ENCODE results near the gene KNSTRN. TPM values are rescaled to one million over a fixed set of nuclear protein-coding genes. Genes with fewer than 3 reads are reported as not detected.

KNSTRN gene
- polyA plus RNA-seq, 6 donors from 2014 or later: 2.8 to 6.4 (median 3.6) TPM

DNA sequence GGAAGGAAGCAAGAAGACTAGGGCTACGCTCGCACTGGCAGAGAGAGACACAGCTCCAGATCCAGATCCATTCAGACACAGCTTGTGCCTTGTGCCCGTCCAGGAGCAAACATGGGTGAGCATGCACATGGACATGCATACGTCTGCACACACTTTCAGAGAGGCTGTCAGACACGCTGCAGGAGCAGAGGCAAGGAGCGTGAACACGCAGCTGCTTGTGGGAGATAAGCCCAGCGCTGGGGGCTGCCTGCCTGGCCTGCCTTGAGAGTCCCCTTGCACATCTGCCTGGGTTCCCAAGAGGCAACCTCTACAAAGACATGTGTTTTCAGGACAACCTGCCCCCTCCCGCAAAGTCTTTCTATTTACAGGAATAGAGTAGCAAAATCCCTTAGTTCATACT lies 44.7 kb downstream of the KNSTRN start:
- Mint-ChIP-seq H3K4me1 (peaks cover 0 to under 1% (median 0%) of the 10 kb centered on the region in 3 donors), H3K9me3 (no peaks in the 10 kb centered on the region), H3K27ac (no peak overlapping the region), H3K4me3 (no peak overlapping the region), H3K27me3 (no peaks in the 10 kb centered on the region), H3K36me3 (peaks cover 0 to 7% of the 10 kb centered on the region in 2 donors)
- DNase-seq (no peak), ATAC-seq (ENCODE audit: low read depth in 2 of 2) (no peak)

DNA sequence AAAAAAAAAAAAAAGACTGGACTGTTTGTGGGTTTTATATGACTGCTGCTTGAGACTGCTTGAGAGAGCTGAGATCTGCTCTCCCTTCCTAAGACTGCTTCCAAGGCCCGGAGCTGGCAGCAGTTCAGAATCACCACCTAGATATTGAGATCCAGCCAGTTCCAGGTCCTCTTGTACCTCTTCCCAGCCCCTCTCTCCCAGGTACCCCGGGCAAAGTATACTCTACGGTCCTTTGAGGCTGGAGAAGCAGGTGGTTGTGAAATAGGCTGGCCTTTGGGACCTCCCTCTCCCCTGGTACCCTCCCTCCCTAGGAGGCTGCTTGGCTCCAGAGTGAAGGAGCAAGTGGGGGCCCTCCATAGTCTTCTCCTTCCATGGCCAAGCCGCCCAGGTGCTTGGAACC lies 45.7 kb downstream of the KNSTRN start:
- H3K36me3 Mint-ChIP-seq: peaks cover 0 to 7% of the 10 kb centered on the region in 2 donors
- H3K9me3 Mint-ChIP-seq: no peaks in the 10 kb centered on the region
- H3K4me1 Mint-ChIP-seq: no peaks in the 10 kb centered on the region

DNA sequence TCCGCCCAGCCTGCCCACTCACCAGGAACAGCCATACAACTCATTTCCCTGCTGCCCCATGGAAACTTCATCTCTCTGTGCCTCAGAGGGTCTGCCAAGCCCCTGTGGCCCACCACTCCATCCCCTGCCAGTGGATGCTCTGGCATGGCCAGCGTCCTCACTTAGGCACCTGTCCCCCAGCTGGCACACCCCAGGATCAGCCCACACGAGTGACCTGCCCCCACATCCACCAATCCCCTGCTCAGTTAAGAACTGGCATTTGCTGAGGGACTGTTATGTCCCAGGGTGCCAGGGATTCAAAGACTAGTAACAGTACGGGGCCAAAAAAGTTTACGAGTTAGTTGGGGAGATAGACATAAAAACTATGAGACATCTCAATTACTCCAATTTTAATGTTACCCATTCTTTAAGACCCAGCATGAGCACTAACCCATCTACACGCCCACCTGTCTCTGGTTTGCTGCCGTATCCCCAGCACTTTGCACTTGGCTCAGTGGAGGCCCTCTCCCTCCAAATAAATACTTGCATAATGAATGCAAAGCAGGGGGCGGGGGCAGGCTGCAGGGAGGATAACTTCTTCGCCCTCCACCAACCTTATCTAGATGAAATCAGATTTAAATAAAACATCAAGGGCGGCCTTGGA lies 46.7 kb downstream of the KNSTRN start:
- H3K4me1 Mint-ChIP-seq: no peaks in the 10 kb centered on the region
- H3K27me3 Mint-ChIP-seq: no peaks in the 10 kb centered on the region
- H3K27ac Mint-ChIP-seq: peak overlapping the region in 1 of 6 donors; percentile 74

More for the DNA sequence above, 45.7 kb downstream of the KNSTRN start:
- Mint-ChIP-seq H3K27ac (no peak overlapping the region), H3K27me3 (no peaks in the 10 kb centered on the region), H3K4me3 (no peak overlapping the region)
- DNase-seq (no peak), ATAC-seq (ENCODE audit: low read depth in 2 of 2) (no peak)

DNA sequence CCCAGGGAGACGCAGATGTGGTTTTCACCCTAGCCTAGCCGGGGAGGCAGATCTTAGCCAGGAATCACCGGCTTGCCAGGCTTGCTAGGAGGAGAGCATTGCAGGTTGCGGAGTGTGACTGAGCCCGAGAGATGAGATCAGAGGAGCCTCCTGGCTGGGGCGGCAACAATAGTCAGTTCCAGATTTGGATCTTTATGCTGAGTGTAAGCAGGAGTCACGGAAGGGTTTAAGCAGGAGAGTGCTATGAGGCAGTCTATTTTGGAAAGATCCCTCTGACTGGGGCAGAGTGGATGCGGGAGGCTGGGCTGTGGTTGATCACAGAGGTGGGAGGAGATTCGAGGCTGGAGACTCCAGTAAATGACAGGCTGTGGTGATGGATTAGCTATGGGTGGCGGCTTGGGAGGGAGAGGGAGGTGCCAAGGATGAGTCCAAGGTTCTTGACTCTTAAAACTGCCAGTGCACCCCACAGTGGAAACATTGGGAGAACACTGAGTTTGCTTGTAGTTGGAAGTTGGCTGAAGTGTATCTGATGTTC lies 47.8 kb downstream of the KNSTRN start:
- Mint-ChIP-seq H3K4me3 (no peak overlapping the region), H3K27ac (peak overlapping the region in 1 of 6 donors; percentile 79), H3K27me3 (peaks cover 1 to 6% (median 4%) of the 10 kb centered on the region in 3 donors)

More for the DNA sequence above, 46.7 kb downstream of the KNSTRN start:
- Mint-ChIP-seq H3K4me3 (no peak overlapping the region), H3K36me3 (peaks cover 0 to 7% of the 10 kb centered on the region in 2 donors), H3K9me3 (no peaks in the 10 kb centered on the region)
- DNase-seq: no peak
- ATAC-seq (ENCODE audit: low read depth in 2 of 2): no peak

DNA sequence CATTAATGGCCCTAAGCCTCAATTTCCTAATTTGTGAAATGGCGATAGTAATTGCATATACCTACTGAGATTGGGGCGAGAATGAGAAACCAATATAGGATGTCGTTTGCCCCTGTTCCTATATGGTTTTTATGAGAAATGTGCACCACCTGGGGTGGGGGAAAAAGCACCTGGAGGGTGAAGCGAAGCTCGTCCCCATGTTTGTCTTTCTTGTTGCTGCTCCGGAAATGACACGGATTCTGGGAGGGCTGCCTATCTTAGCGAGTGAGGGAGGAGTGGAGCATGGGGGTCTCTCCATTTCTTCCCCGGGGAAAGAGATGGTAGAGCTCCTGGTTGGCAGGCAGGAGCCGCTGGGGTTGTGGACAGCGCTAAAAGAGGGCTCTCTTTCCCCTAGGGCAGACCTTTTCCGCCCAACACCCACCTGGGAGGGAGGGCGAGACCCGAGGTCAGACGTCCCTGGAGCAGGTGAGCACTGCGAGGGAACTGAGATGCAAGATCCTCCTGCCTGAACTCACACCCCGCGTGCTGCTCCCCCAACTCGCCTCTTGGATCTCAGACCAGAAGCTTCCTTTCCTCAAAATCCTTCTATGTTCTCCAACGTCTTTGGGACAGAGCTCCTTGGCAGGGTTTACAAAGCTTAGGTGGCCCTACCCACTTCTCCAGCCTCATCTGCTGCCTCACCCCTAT lies 52.6 kb downstream of the KNSTRN start:
- no peak for DNase-seq
- peaks cover 23 to 52% (median 37%) of the 10 kb centered on the region in 3 donors for H3K27me3 Mint-ChIP-seq
- no peaks in the 10 kb centered on the region for H3K36me3 Mint-ChIP-seq
- H3K4me3 Mint-ChIP-seq: peak overlapping the region; percentile 13 to 72 (median 62)
- H3K9me3 Mint-ChIP-seq: peaks cover 0 to 3% (median 0%) of the 10 kb centered on the region in 7 donors
- no peak for ATAC-seq (ENCODE audit: low read depth in 2 of 2)
- no peak overlapping the region for H3K27ac Mint-ChIP-seq
- peaks cover 32 to 39% (median 36%) of the 10 kb centered on the region in 3 donors for H3K4me1 Mint-ChIP-seq

More for the DNA sequence above, 47.8 kb downstream of the KNSTRN start:
- DNase-seq: no peak
- Mint-ChIP-seq H3K4me1 (peaks cover 0 to 3% (median 0%) of the 10 kb centered on the region in 3 donors), H3K9me3 (peaks cover 0 to 2% (median 0%) of the 10 kb centered on the region in 7 donors), H3K36me3 (peaks cover 0 to 7% of the 10 kb centered on the region in 2 donors)
- ATAC-seq (ENCODE audit: low read depth in 2 of 2): no peak

DNA sequence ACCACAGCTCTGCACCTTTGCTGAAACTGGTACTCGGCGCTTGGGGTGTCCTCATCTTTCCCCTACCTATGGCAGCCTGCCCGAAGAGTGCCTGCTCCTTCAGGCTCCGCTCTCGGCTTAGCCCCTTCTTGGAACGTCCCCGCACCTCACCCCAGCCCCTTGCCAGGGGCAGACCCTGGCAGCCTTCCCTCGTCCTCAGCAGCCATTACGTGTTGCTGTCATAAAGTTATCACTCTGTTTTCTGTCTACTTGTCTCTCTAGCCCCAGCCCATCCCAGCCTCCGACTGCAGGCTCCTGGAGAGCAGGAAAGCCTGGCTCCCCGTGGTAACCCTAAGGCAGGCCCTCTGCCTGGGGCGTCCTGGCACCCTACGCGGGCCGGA lies 53.2 kb downstream of the KNSTRN start:
- Mint-ChIP-seq H3K4me1 (peaks cover 34 to 40% (median 37%) of the 10 kb centered on the region in 3 donors), H3K27me3 (peaks cover 23 to 52% (median 37%) of the 10 kb centered on the region in 3 donors), H3K9me3 (peaks cover 0 to 3% (median 0%) of the 10 kb centered on the region in 7 donors), H3K4me3 (peak overlapping the region in 7 of 8 donors; percentile 13 to 72 (median 64)), H3K27ac (no peak overlapping the region), H3K36me3 (no peaks in the 10 kb centered on the region)
- no peak for ATAC-seq (ENCODE audit: low read depth in 2 of 2)
- no peak for DNase-seq

DNA sequence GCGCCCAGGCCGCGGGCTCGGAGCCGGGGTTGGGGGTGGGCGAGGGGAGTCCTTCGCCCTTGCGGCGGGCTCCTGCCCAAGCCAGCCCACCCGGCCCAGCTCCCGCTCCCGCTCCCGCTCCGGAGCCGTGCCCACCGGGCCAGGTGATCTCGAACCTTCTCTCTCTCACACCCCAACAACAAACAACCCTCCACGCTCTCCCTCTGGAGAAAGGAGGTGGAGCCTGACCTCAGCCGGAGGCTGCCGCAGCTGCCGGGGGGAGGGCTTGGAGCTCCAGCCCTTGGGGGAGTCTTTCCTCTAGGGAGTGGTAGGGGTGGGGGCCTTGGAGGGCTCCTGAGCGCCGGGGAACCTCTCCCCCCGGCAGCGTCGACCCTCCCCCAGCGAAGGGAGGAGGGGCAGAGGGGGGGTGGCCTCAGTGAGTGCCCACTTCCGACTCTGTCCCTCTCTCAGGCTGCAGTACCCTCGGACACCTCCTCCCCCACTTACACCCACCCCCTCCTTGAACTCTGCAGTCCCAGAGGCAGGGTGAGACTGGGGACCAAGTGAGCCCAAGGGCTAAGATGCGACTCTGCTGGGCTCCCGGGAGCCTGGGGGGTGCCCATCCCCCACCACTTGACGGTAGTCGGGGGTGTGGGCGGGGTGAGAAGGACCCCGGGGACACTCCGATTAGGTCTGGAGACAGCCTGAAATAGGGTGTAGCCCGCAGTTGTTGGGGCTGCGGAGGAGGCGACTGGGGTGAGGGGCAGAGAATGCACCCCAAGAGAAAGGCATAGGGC lies 53.8 kb downstream of the KNSTRN start:
- Mint-ChIP-seq H3K36me3 (no peaks in the 10 kb centered on the region), H3K4me1 (peaks cover 35 to 40% (median 37%) of the 10 kb centered on the region in 3 donors), H3K27ac (no peak overlapping the region), H3K27me3 (peaks cover 23 to 52% (median 37%) of the 10 kb centered on the region in 3 donors), H3K9me3 (peaks cover 0 to 3% (median 0%) of the 10 kb centered on the region in 7 donors), H3K4me3 (peak overlapping the region; percentile 61 to 87 (median 76))
- ATAC-seq (ENCODE audit: low read depth in 2 of 2) (no peak), DNase-seq (no peak)

DNA sequence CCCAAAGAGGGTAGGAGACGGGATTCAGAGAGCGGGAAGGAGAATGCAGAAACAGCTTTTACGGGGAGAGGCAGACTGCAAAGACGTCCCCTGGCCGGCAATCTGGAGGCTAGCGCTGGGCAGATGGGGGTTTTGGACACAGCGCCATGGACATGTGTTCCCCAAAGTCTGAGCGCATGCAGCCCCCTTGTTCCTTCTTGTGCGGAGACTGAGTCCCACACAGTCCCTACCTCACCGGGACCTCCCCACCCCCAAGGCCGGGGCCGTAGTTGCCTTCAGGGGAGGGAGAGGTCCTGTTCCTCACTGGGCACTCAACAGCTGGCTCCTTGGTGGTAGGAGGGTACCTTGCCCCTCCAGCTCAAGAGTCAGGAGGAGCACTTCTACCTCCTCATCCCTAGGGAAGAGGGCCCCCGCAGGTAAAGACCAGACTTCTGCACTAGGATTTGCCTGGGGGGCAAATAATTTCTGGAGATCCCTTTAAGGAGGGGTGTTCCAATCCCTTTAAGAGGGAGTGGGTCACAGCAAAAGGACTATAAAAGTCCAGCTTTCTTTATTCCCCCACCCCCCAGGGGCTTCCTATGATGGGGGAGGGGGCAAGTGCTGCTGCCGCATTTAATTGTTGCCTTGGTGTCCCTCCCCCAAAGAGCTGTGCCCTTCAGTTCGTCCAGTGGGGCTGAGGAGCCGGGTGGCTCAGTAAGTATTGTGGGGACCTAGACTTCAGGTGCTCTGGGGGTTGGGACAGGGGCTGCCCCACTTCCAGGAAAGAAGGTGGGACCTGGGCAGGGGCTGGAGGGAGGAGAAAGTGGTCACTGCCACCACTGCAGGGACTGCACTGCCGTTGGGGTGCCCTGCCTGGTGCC lies 54.6 kb downstream of the KNSTRN start:
- ATAC-seq (ENCODE audit: low read depth in 2 of 2) (no peak), DNase-seq (no peak)
- Mint-ChIP-seq H3K4me1 (peaks cover 35 to 40% (median 37%) of the 10 kb centered on the region in 3 donors), H3K4me3 (peak overlapping the region; percentile 42 to 87 (median 68)), H3K27me3 (peaks cover 23 to 52% (median 37%) of the 10 kb centered on the region in 3 donors), H3K36me3 (no peaks in the 10 kb centered on the region), H3K9me3 (peaks cover 0 to 3% (median 0%) of the 10 kb centered on the region in 7 donors), H3K27ac (peak overlapping the region in 1 of 6 donors; percentile 70)

DNA sequence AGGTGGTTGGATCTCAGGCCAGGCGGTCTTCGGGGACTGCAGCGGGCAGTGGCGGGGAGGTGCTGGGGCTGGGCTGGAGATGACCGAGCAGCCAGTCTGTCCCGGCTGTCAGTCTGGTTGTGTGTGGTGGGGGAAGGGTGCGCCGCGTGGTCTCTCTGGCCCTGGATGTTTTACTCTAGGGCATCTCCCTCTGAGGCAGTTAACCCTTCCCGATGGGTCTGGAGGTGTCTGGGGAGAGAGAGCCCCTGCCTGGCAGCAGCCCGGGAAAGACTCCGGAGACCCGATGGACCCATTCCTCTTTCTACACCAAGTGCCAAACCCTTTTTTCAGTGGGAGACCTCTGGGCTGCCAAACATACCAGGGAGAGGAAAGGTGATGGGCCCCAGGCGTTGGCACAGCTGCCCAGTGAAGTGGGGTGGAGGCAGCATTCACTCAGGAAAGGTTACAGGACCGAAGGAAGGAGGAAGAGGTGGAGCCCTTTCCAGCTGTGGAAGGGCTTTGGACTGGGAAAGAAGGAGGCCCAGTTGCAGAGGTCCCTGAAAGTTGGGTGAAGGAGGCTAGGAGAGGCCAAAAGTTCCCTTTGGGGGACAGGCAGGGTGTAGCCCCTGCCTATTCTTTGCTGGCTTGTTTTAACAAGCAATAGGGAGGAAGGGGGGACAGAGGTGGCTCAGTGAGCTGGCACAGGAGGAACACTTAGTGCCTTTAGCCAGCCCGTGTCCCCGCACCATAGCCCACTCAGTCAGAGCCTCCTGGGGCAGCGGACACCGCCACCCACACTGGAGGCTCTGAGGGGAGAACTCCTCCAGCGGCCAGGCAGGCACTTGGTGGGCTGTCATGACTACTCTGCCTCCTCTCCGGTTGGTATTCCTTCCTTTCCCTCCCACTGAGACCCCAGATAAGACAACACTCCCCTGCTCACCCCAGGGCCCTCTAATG lies 55.5 kb downstream of the KNSTRN start:
- ATAC-seq (ENCODE audit: low read depth in 2 of 2) (no peak), DNase-seq (no peak)
- peak overlapping the region in 3 of 6 donors; percentile 15 to 50 (median 28) for H3K27ac Mint-ChIP-seq
- peaks cover 43 to 48% (median 46%) of the 10 kb centered on the region in 3 donors for H3K4me1 Mint-ChIP-seq
- peak overlapping the region in 6 of 8 donors; percentile 36 to 87 (median 76) for H3K4me3 Mint-ChIP-seq
- peaks cover 0 to 3% (median 0%) of the 10 kb centered on the region in 7 donors for H3K9me3 Mint-ChIP-seq
- no peaks in the 10 kb centered on the region for H3K36me3 Mint-ChIP-seq
- peaks cover 23 to 52% (median 37%) of the 10 kb centered on the region in 3 donors for H3K27me3 Mint-ChIP-seq

DNA sequence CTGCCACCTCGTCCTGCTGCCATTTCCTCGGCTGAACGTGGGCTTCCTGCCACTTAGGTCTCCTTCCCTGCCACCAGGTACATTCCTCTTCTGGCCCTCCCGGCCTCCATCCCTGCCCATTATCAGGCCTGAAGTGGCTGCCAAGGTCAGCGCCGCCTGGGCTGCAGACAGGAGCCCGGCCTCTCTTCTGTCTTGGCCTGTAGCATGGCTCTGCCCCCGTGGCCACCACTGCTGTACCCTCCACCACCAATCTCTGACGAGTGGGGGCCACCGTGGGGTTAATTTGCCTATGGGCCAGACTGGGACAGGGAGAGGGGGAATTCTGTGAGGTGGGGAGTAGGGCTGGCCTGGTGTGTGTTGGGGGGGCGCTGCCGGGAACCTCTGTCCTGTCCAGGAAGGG lies 56.2 kb downstream of the KNSTRN start:
- peak overlapping the region in 6 of 8 donors; percentile 10 to 95 (median 83) for H3K4me3 Mint-ChIP-seq
- ATAC-seq (ENCODE audit: low read depth in 2 of 2): no peak
- H3K27me3 Mint-ChIP-seq: peaks cover 23 to 52% (median 37%) of the 10 kb centered on the region in 3 donors
- peaks cover 0 to 3% (median 0%) of the 10 kb centered on the region in 7 donors for H3K9me3 Mint-ChIP-seq
- H3K36me3 Mint-ChIP-seq: no peaks in the 10 kb centered on the region
- H3K27ac Mint-ChIP-seq: no peak overlapping the region
- H3K4me1 Mint-ChIP-seq: peaks cover 49 to 55% (median 53%) of the 10 kb centered on the region in 3 donors
- no peak for DNase-seq

DNA sequence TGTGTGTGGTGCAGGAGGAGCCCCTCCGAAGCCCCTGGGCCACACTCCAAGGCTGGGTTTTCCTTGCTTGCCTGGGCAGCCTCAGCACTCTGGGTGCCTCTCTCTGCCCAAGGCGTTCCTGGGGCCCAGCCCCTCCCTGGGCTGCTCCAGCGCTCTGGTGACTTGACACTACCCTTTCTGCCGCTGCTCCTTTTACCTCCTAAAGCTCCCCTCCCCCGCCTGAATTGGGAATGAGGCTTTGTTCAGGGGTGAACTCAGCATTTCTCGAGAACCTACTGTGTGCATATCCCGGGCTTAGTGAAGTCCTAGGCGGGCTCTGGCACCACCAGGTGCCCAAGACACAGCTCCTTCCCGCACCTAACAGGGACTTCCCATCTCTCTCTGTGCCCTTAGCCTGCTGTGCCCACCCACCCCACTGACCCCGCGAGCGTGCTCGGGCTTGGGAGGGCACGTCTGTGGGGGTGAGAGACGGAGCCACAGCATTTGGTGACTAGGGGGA lies 57.0 kb downstream of the KNSTRN start:
- H3K27me3 Mint-ChIP-seq: peaks cover 23 to 52% (median 37%) of the 10 kb centered on the region in 3 donors

More for the DNA sequence above, 57.0 kb downstream of the KNSTRN start:
- DNase-seq: no peak
- no peak for ATAC-seq (ENCODE audit: low read depth in 2 of 2)
- peak overlapping the region in 3 of 6 donors; percentile 68 to 90 (median 74) for H3K27ac Mint-ChIP-seq
- H3K9me3 Mint-ChIP-seq: peaks cover 0 to 1% (median 0%) of the 10 kb centered on the region in 7 donors
- H3K4me3 Mint-ChIP-seq: peak overlapping the region; percentile 85 to 95 (median 90)
- H3K36me3 Mint-ChIP-seq: no peaks in the 10 kb centered on the region
- peaks cover 56 to 62% (median 61%) of the 10 kb centered on the region in 3 donors for H3K4me1 Mint-ChIP-seq

Data from naive B cell (primary cell).